ENCODE data around the gene SZT2.

Gene SZT2

GRCh38 chr1:43503534-43503933, 113.8 kb downstream of the SZT2 start:
- Histone ChIP-seq H3K9me3 (ENCODE audit: control insufficient read depth, insufficient read depth, low read length) (no peaks in the 10 kb centered on the region), H3K27ac (ENCODE audit: low read depth, low read length) (no peak overlapping the region), H3K4me2 (ENCODE audit: low read length) (no peak overlapping the region), H4K20me1 (ENCODE audit: control insufficient read depth, insufficient read depth, low read depth, low read length) (no peaks in the 10 kb centered on the region), H3K4me3 (ENCODE audit: low read length) (no peak overlapping the region), H3F3A (ENCODE audit: control insufficient read depth, insufficient read depth) (no peaks in the 10 kb centered on the region), H3K9me2 (replicated peaks; ENCODE audit: control insufficient read depth, low read length) (no peaks in the 10 kb centered on the region), H3K4me1 (ENCODE audit: control insufficient read depth, low read length) (no peaks in the 10 kb centered on the region), H3K36me3 (ENCODE audit: control insufficient read depth, low read length) (no peaks in the 10 kb centered on the region), H3K27me3 (ENCODE audit: control insufficient read depth, low read length) (peaks cover 1% of the 10 kb centered on the region; the same call in 1 of the 2 replicates), H3K79me2 (ENCODE audit: control insufficient read depth, low read length) (no peaks in the 10 kb centered on the region)
- TF ChIP-seq EZH2phosphoT487 (IDR thresholded peaks at IDR 0.05; ENCODE audit: borderline replicate concordance, low read length) (no peak), CTCF (IDR thresholded peaks at IDR 0.05; ENCODE audit: low read depth, low read length, poor library complexity, severe bottlenecking) (no peak)

All from DOHH2 (cell line).